Esophagus muscularis mucosa (tissue), 4 donors: ENCODE data around the gene MACROD2. TPM values are rescaled to one million over a fixed set of nuclear protein-coding genes. Genes with fewer than 3 reads are reported as not detected.

Source experiments
- DNase-seq: peaks from one replicate; pipeline ENCODE4 v3.0.0-alpha.2; 2017; ENCODE audit errors: extremely low spot score
- H3K27ac ChIP-seq, 4 donors: fragments of 200-600 bp; sonication (generic); replicated peaks in 1 of 4; 1 replicate in 3 of 4; 2 replicates in 1 of 4; pipeline ENCODE4 v1.5.1; 2016 to 2019; ENCODE audit warnings: mild to moderate bottlenecking in 1 of 4
- H3K27me3 ChIP-seq, 4 donors: fragments of 200-600 bp; sonication (generic); one replicate each; pipeline versions ENCODE4 v1.5.1 to v1.6.0; 2016 to 2019
- H3K36me3 ChIP-seq, 4 donors: fragments of 200-600 bp; sonication (generic); one replicate each; pipeline ENCODE4 v1.5.1; 2016 to 2019
- H3K4me1 ChIP-seq, 4 donors: fragments of 200-600 bp; sonication (generic); one replicate each; pipeline ENCODE4 v1.5.1; 2016 to 2019
- H3K4me3 ChIP-seq, 4 donors: fragments of 200-600 bp; sonication (generic); 1 replicate in 2 of 4; 2 replicates in 2 of 4; pipeline ENCODE4 v1.5.1; 2016 to 2019; ENCODE audit warnings: mild to moderate bottlenecking in 4 of 4, moderate library complexity in 1 of 4
- H3K9me3 ChIP-seq, 4 donors: fragments of 200-600 bp; sonication (generic); 1 replicate in 3 of 4; 2 replicates in 1 of 4; pipeline ENCODE4 v1.5.1; 2016 to 2019
- CTCF ChIP-seq, 3 experiments: fragments of 200-600 bp in 2 of 3; fragments of 450-650 bp in 1 of 3; sonication (generic) in 2 of 3; IDR thresholded peaks; one replicate each; pipeline ENCODE4 v1.5.1; 2017 to 2019; ENCODE audit warnings: antibody characterized with exemption in 3 of 3, mild to moderate bottlenecking in 2 of 3, moderate library complexity in 1 of 3
- EP300 ChIP-seq: sonication (generic); formaldehyde crosslinking; IDR thresholded peaks from one replicate; pipeline ENCODE4 v1.6.1; 2017; ENCODE audit warnings: antibody characterized with exemption
- POLR2A ChIP-seq: fragments of 450-650 bp; IDR thresholded peaks from one replicate; pipeline ENCODE4 v1.6.1; 2017; ENCODE audit warnings: antibody characterized with exemption, moderate library complexity, mild to moderate bottlenecking, low read depth
- POLR2AphosphoS5 ChIP-seq, 2 donors: sonication (generic); formaldehyde crosslinking; IDR thresholded peaks; one replicate each; pipeline ENCODE4 v1.6.1; 2017; ENCODE audit warnings: antibody characterized with exemption in 2 of 2
- WGBS: methylation state at CpG from one replicate; pipeline ENCODE4 v1.1.5; 2018; 5-methylcytosine and 5-hydroxymethylcytosine counted together
- intact Hi-C: fragments of 100-400 bp; cut with DNase I; formaldehyde crosslinking; loops from one replicate; pipeline ENCODE4 v1.15.1; 2023
- total RNA-seq, 4 donors: library from RNA; depleted of rRNA; stranded (reverse); fragments of >200 nt; gene quantifications; one replicate each; pipeline versions ENCODE4 v1.1.0 to v1.2.1, GENCODE V29; 2016

Gene MACROD2
- total RNA-seq, 4 donors from 2014 or later, result 1.4 to 3.6 (median 2.6) TPM

- WGBS, result 90% methylated on average over 1 of the region's 1 CpG
- intact Hi-C loops, result no loop called here
- H3K4me3 ChIP-seq, result no peak overlapping the region
- H3K4me1 ChIP-seq, result no peaks in the 10 kb centered on the region
- no peak for TF ChIP-seq POLR2A
- TF ChIP-seq EP300, result no peak
- no peak for TF ChIP-seq POLR2AphosphoS5 (IDR thresholded peaks at IDR 0.05)
- no peak for TF ChIP-seq CTCF (IDR thresholded peaks at IDR 0.05)
- no peaks in the 10 kb centered on the region for H3K27me3 ChIP-seq
- H3K9me3 ChIP-seq, result peaks cover 0 to 6% (median 1%) of the 10 kb centered on the region in 4 donors
- no peak overlapping the region for H3K27ac ChIP-seq
- no peak for DNase-seq
- no peaks in the 10 kb centered on the region for H3K36me3 ChIP-seq
These were observed 1747.3 kb downstream of the MACROD2 start for GRCh38 chr20:15742627-15743026.

GRCh38 chr20:15756002-15756753 lies 1760.9 kb downstream of the MACROD2 start:
- no peak for DNase-seq

GRCh38 chr20:15756754-15757115 lies 1761.4 kb downstream of the MACROD2 start:
- no peaks in the 10 kb centered on the region for H3K27me3 ChIP-seq
- TF ChIP-seq CTCF (IDR thresholded peaks at IDR 0.05), result no peak
- no peak for TF ChIP-seq EP300
- no peak for TF ChIP-seq POLR2AphosphoS5 (IDR thresholded peaks at IDR 0.05)
- no peak for TF ChIP-seq POLR2A
- no peak for DNase-seq
- H3K36me3 ChIP-seq, result no peaks in the 10 kb centered on the region
- H3K4me1 ChIP-seq, result peaks cover 0 to 13% (median 11%) of the 10 kb centered on the region in 4 donors
- no peak overlapping the region for H3K27ac ChIP-seq
- H3K9me3 ChIP-seq, result no peaks in the 10 kb centered on the region
- H3K4me3 ChIP-seq, result no peak overlapping the region
- WGBS, result 53% methylated on average over 2 of the region's 2 CpGs
- intact Hi-C loops, result no loop called here

More at GRCh38 chr20:15756002-15756753, 1760.9 kb downstream of the MACROD2 start:
- Histone ChIP-seq H3K27me3 (no peaks in the 10 kb centered on the region), H3K4me1 (peaks cover 0 to 13% (median 11%) of the 10 kb centered on the region in 4 donors), H3K4me3 (no peak overlapping the region), H3K36me3 (no peaks in the 10 kb centered on the region), H3K9me3 (no peaks in the 10 kb centered on the region), H3K27ac (no peak overlapping the region)
- intact Hi-C loops, result no loop called here
- WGBS, result 81% methylated on average over 3 of the region's 3 CpGs
- no peak for TF ChIP-seq CTCF (IDR thresholded peaks at IDR 0.05)
- TF ChIP-seq POLR2A, result no peak
- TF ChIP-seq POLR2AphosphoS5 (IDR thresholded peaks at IDR 0.05), result no peak

GRCh38 chr20:15759594-15759993 lies 1764.3 kb downstream of the MACROD2 start:
- no peak overlapping the region for H3K27ac ChIP-seq
- no peaks in the 10 kb centered on the region for H3K9me3 ChIP-seq
- 61% methylated on average over 6 of the region's 6 CpGs for WGBS
- H3K36me3 ChIP-seq, result no peaks in the 10 kb centered on the region
- no peak overlapping the region for H3K4me3 ChIP-seq
- no peak for DNase-seq
- intact Hi-C loops, result no loop called here
- peaks cover 0 to 13% (median 11%) of the 10 kb centered on the region in 4 donors for H3K4me1 ChIP-seq
- H3K27me3 ChIP-seq, result no peaks in the 10 kb centered on the region
- TF ChIP-seq POLR2AphosphoS5 (IDR thresholded peaks at IDR 0.05) (no peak), EP300 (no peak), CTCF (IDR thresholded peaks at IDR 0.05) (peak in 1 of 3 experiments; percentile 7), POLR2A (no peak)
